B cell (primary cell): ENCODE measurements around the gene SH3BGRL3. TPM values are rescaled to one million over a fixed set of nuclear protein-coding genes. Genes with fewer than 3 reads are reported as not detected.

ENCODE experiments used
- ATAC-seq: fragments of 200-7000 bp; cut with Tn5 transposase; one replicate; pipeline ENCODE4 v1.10.0; 2021; ENCODE audit warnings: low read depth, mild to moderate bottlenecking, moderate number of reproducible peaks, moderate library complexity
- CTCF ChIA-PET: fragments of 350-600 bp; sonication (Branson Sonifier 250); formaldehyde crosslinking; loops from one replicate; lab custom pipeline; 2021; ENCODE audit warnings: antibody characterized with exemption, inconsistent platforms; lab: Charles Lee
- POLR2A ChIA-PET: fragments of 350-600 bp; sonication (Branson Sonifier 250); formaldehyde crosslinking; loops from one replicate; lab custom pipeline; 2021; ENCODE audit warnings: antibody characterized with exemption; lab: Charles Lee
- DNase-seq: peaks from one replicate; pipeline ENCODE4 v3.0.0; 2013
- H2AFZ ChIP-seq: 2 replicates; pipeline ENCODE4 v1.6.1; 2012; ENCODE audit warnings: mild to moderate bottlenecking, low read depth, low read length; ENCODE audit not compliant: insufficient read depth, poor library complexity, severe bottlenecking
- H3K27ac ChIP-seq, 2 donors: 1 replicate in 1 of 2; 2 replicates in 1 of 2; pipeline ENCODE4 v1.5.1; 2012 to 2013; ENCODE audit warnings: low read length in 2 of 2, mild to moderate bottlenecking in 2 of 2, moderate library complexity in 1 of 2
- H3K27me3 ChIP-seq, 4 experiments: fragments of 200-600 bp in 1 of 4; sonication (generic) in 1 of 4; replicated peaks in 1 of 4; 1 replicate in 2 of 4; 2 replicates in 2 of 4; pipeline versions ENCODE4 v1.6.1 to v1.7.0; 2013 to 2016; ENCODE audit warnings: low read length in 3 of 4, mild to moderate bottlenecking in 2 of 4, mixed read lengths in 1 of 4, moderate library complexity in 1 of 4; ENCODE audit not compliant: insufficient read depth in 4 of 4, control insufficient read depth in 3 of 4; ENCODE audit errors: control extremely low read depth in 1 of 4
- H3K36me3 ChIP-seq, 2 experiments: replicated peaks in 1 of 2; 1 replicate in 1 of 2; 2 replicates in 1 of 2; pipeline versions ENCODE4 v1.6.1 to v1.7.1; 2013; ENCODE audit warnings: low read length in 1 of 2; ENCODE audit not compliant: insufficient read depth in 2 of 2, control insufficient read depth in 1 of 2; ENCODE audit errors: control extremely low read depth in 1 of 2, extremely low read depth in 1 of 2
- H3K4me1 ChIP-seq, 2 donors: fragments of 200-600 bp in 1 of 2; sonication (generic) in 1 of 2; 1 replicate in 1 of 2; 2 replicates in 1 of 2; pipeline versions ENCODE4 v1.5.1 to v1.6.1; 2013 to 2017; ENCODE audit warnings: low read length in 2 of 2; ENCODE audit not compliant: control insufficient read depth in 2 of 2, insufficient read depth in 2 of 2
- H3K4me2 ChIP-seq: replicated peaks from 2 replicates; pipeline ENCODE3; 2012; ENCODE audit warnings: mild to moderate bottlenecking, low read depth, low read length; ENCODE audit not compliant: poor library complexity, severe bottlenecking
- H3K4me3 ChIP-seq, 5 experiments: fragments of 200-600 bp in 1 of 5; sonication (generic) in 1 of 5; 1 replicate in 3 of 5; 2 replicates in 2 of 5; pipeline versions ENCODE4 v1.5.1 to v1.7.0; 2011 to 2016; ENCODE audit warnings: low read length in 4 of 5, mild to moderate bottlenecking in 4 of 5, low read depth in 2 of 5, control low read depth in 1 of 5, moderate library complexity in 1 of 5; ENCODE audit not compliant: insufficient read depth in 1 of 5; ENCODE audit errors: control extremely low read depth in 1 of 5, extremely low read depth in 1 of 5
- H3K79me2 ChIP-seq: fragments of 200-600 bp; sonication (generic); one replicate; pipeline ENCODE4 v1.6.0; 2016; ENCODE audit warnings: low read length; ENCODE audit not compliant: control insufficient read depth, insufficient read depth
- H3K9ac ChIP-seq: fragments of 200-600 bp; sonication (generic); 2 replicates; pipeline ENCODE4 v1.6.1; 2017; ENCODE audit warnings: mild to moderate bottlenecking, low read length, moderate library complexity
- H3K9me3 ChIP-seq, 3 donors: one replicate each; pipeline versions ENCODE4 v1.6.1 to v1.7.1; 2013; ENCODE audit warnings: low read length in 2 of 3; ENCODE audit not compliant: control insufficient read depth in 2 of 3, insufficient read depth in 1 of 3; ENCODE audit errors: control extremely low read depth in 1 of 3
- H4K20me1 ChIP-seq: 2 replicates; pipeline ENCODE4 v1.6.0; 2012; ENCODE audit warnings: mild to moderate bottlenecking, low read length; ENCODE audit not compliant: insufficient read depth, control insufficient read depth, poor library complexity, severe bottlenecking
- H3K27ac Mint-ChIP-seq: one replicate; pipeline ENCODE4 v1.8.0; 2021; ENCODE audit warnings: mixed read lengths
- H3K27me3 Mint-ChIP-seq: one replicate; pipeline ENCODE4 v1.8.0; 2021; ENCODE audit warnings: mixed read lengths
- H3K4me1 Mint-ChIP-seq: one replicate; pipeline ENCODE4 v1.8.0; 2021; ENCODE audit warnings: mixed read lengths
- H3K4me3 Mint-ChIP-seq: one replicate; pipeline ENCODE4 v1.8.0; 2021; ENCODE audit warnings: mixed read lengths
- H3K9me3 Mint-ChIP-seq: one replicate; pipeline ENCODE4 v1.8.0; 2022; ENCODE audit warnings: mixed read lengths; ENCODE audit not compliant: insufficient read depth
- EZH2 ChIP-seq: IDR thresholded peaks from 2 replicates; pipeline ENCODE4 v1.6.1; 2012; ENCODE audit warnings: borderline replicate concordance, low read depth, mild to moderate bottlenecking, moderate library complexity, low read length; ENCODE audit not compliant: insufficient read depth, poor library complexity, severe bottlenecking
- WGBS: methylation state at CpG from one replicate; pipeline ENCODE4 v1.1.5; 2013; ENCODE audit warnings: missing lambda C conversion rate; ENCODE audit not compliant: insufficient coverage; 5-methylcytosine and 5-hydroxymethylcytosine counted together
- intact Hi-C: fragments of 100-400 bp; cut with micrococcal nuclease; formaldehyde crosslinking; loops from one replicate; pipeline ENCODE4 v1.10.0; 2022
- polyA plus RNA-seq: library from polyadenylated mRNA; depleted of rRNA; stranded (reverse); fragments of >200 nt; gene quantifications from 2 replicates; pipeline ENCODE4 v1.2.3, GENCODE V29; 2012
- total RNA-seq, 2 donors: library from RNA; stranded (reverse); fragments of 120-200 nt in 1 of 2; gene quantifications; 1 replicate in 1 of 2; 2 replicates in 1 of 2; pipeline versions ENCODE4 v1.2.3 to v1.2.4, GENCODE V29; 2013 to 2022
- TF ChIP-seq, protein P1 (sequence below): fragments of 200-600 bp; IDR thresholded peaks from one replicate; pipeline ENCODE4 v1.8.0; 2022; ENCODE audit warnings: antibody characterized with exemption, mild to moderate bottlenecking

The SH3BGRL3 gene
- total and polyA plus RNA-seq, 2 donors (not counting 1 experiment from before 2014, with no cell fraction given) = 150 to 232 TPM

DNA sequence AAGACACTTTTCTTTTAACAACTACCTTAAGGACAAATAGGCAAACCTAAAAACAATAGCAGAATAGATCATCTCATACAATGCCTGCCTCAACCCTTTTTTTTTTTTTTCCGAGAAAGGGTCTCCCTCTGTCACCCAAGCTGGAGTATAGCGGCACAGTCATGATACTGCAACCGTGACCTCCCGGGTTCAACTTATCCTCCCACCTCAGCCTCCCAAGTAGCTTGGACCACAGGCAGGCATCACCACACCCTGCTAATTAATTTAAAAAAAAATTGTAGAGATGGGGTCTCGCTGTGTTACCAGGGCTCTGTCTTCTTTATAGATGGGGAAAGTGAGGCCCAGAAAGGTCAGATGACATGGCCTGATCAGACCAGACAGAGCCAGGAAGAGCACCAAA lies 7.9 kb downstream of the SH3BGRL3 start:
- peak overlapping the region; percentile 65 for H3K4me2 ChIP-seq

More for the DNA sequence above, 7.9 kb downstream of the SH3BGRL3 start:
- Histone ChIP-seq H4K20me1 (no peaks in the 10 kb centered on the region), H3K4me1 (peaks cover 94 to 100% of the 10 kb centered on the region in 2 donors), H3K79me2 (peaks cover 28% of the 10 kb centered on the region), H3K4me3 (peak overlapping the region in 2 of 5 experiments; percentile 5 to 44), H3K27me3 (no peaks in the 10 kb centered on the region), H2AFZ (no peak overlapping the region), H3K9ac (no peak overlapping the region), H3K36me3 (peaks cover 0 to 4% of the 10 kb centered on the region in 2 experiments), H3K27ac (peak overlapping the region; percentile 93 to 96), H3K9me3 (no peaks in the 10 kb centered on the region)
- peak overlapping the region; percentile 86 for H3K4me3 Mint-ChIP-seq
- no peak for TF ChIP-seq EZH2
- TF ChIP-seq, protein P1, sequence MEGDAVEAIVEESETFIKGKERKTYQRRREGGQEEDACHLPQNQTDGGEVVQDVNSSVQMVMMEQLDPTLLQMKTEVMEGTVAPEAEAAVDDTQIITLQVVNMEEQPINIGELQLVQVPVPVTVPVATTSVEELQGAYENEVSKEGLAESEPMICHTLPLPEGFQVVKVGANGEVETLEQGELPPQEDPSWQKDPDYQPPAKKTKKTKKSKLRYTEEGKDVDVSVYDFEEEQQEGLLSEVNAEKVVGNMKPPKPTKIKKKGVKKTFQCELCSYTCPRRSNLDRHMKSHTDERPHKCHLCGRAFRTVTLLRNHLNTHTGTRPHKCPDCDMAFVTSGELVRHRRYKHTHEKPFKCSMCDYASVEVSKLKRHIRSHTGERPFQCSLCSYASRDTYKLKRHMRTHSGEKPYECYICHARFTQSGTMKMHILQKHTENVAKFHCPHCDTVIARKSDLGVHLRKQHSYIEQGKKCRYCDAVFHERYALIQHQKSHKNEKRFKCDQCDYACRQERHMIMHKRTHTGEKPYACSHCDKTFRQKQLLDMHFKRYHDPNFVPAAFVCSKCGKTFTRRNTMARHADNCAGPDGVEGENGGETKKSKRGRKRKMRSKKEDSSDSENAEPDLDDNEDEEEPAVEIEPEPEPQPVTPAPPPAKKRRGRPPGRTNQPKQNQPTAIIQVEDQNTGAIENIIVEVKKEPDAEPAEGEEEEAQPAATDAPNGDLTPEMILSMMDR = no peak
- DNase-seq = no peak
- peaks cover 97% of the 10 kb centered on the region for H3K4me1 Mint-ChIP-seq
- intact Hi-C loops = loop anchor here (2.0 to 10.0 kb wide), 4 partner anchors 56 to 1887 kb away; partner anchors contain the start of genes CEP85, HMGN2 and PTAFR
- ChIA-PET POLR2A (interaction anchor here (1.5 to 21.9 kb wide), 4 partner anchors 7 to 144 kb away, joined by 4 to 1239 read pairs (median 54); partner anchors contain the start of genes CD52, DHDDS, SH3BGRL3 and UBXN11), CTCF (interaction anchor here (1.3 to 26.4 kb wide), 10 partner anchors 9 to 129 kb away, joined by 4 to 1400 read pairs (median 9); partner anchors contain the start of genes CD52, CEP85, SH3BGRL3 and UBXN11)
- no peaks in the 10 kb centered on the region for H3K9me3 Mint-ChIP-seq
- ATAC-seq = no peak
- peak overlapping the region; percentile 97 for H3K27ac Mint-ChIP-seq
- 15% methylated on average over 1 of the region's 5 CpGs for WGBS
- no peaks in the 10 kb centered on the region for H3K27me3 Mint-ChIP-seq
